WTC11 (cell line): ENCODE results near the gene ZP4. TPM values are rescaled to one million over a fixed set of nuclear protein-coding genes. Genes with fewer than 3 reads are reported as not detected.

ENCODE experiments used
- ATAC-seq: fragments of 200-7000 bp; cut with Tn5 transposase; 2 replicates; pipeline ENCODE4 v1.10.0; 2021; ENCODE audit warnings: mild to moderate bottlenecking, moderate library complexity
- CTCF ChIA-PET: fragments of 300-600 bp; sonication (Branson Sonifier 250); formaldehyde crosslinking; loops from one replicate; lab custom pipeline; 2021; ENCODE audit warnings: antibody characterized with exemption; lab: Charles Lee
- POLR2A ChIA-PET: fragments of 350-600 bp; sonication (Branson Sonifier 250); formaldehyde crosslinking; loops from one replicate; lab custom pipeline; 2021; ENCODE audit warnings: antibody characterized with exemption; lab: Charles Lee
- DNase-seq: peaks from one replicate; pipeline ENCODE4 v3.0.0; 2021; ENCODE audit warnings: low spot score
- H3K27ac Mint-ChIP-seq: 2 replicates; pipeline ENCODE4 v1.8.0; 2021; ENCODE audit warnings: mixed read lengths
- H3K27me3 Mint-ChIP-seq: 2 replicates; pipeline ENCODE4 v1.8.0; 2021; ENCODE audit warnings: low read depth, mild to moderate bottlenecking, moderate library complexity, mixed read lengths
- H3K36me3 Mint-ChIP-seq: 2 replicates; pipeline ENCODE4 v1.8.0; 2021; ENCODE audit warnings: mixed read lengths
- H3K4me1 Mint-ChIP-seq: 2 replicates; pipeline ENCODE4 v1.8.0; 2022; ENCODE audit warnings: mixed read lengths
- H3K4me3 Mint-ChIP-seq: 2 replicates; pipeline ENCODE4 v1.8.0; 2021; ENCODE audit warnings: mild to moderate bottlenecking, moderate library complexity, mixed read lengths
- H3K9me3 Mint-ChIP-seq: 2 replicates; pipeline ENCODE4 v1.8.0; 2021; ENCODE audit warnings: mixed read lengths
- CREM ChIP-seq: sonication (generic); formaldehyde crosslinking; IDR thresholded peaks from 2 replicates; pipeline ENCODE4 v1.8.1; 2022; ENCODE audit warnings: mild to moderate bottlenecking, missing genetic modification reagents, moderate library complexity
- EMX1 ChIP-seq: fragments of 250-450 bp; sonication (Bioruptor Pico); IDR thresholded peaks from 2 replicates; pipeline ENCODE4 v1.8.0; 2021; ENCODE audit warnings: mild to moderate bottlenecking
- ESRRA ChIP-seq: sonication (generic); formaldehyde crosslinking; IDR thresholded peaks from 2 replicates; pipeline ENCODE4 v1.8.1; 2022; ENCODE audit warnings: mild to moderate bottlenecking, missing genetic modification reagents, borderline replicate concordance
- ETV6 ChIP-seq: sonication (generic); formaldehyde crosslinking; IDR thresholded peaks from 2 replicates; pipeline ENCODE4 v1.8.1; 2022; ENCODE audit warnings: mild to moderate bottlenecking, missing genetic modification reagents
- MYBL2 ChIP-seq: sonication (generic); formaldehyde crosslinking; IDR thresholded peaks from 2 replicates; pipeline ENCODE4 v1.8.1; 2023; ENCODE audit warnings: mild to moderate bottlenecking, moderate library complexity, missing genetic modification reagents
- SMAD4 ChIP-seq: sonication (generic); formaldehyde crosslinking; IDR thresholded peaks from 2 replicates; pipeline ENCODE4 v1.8.0; 2022; ENCODE audit warnings: mild to moderate bottlenecking, missing genetic modification reagents
- STAT6 ChIP-seq: sonication (generic); formaldehyde crosslinking; conservative IDR thresholded peaks from 2 replicates; pipeline ENCODE4 v1.8.1; 2023; ENCODE audit warnings: mild to moderate bottlenecking, low read depth, missing genetic modification reagents, moderate library complexity
- TP53 ChIP-seq: sonication (generic); formaldehyde crosslinking; IDR thresholded peaks from 2 replicates; pipeline ENCODE4 v1.8.1; 2023; ENCODE audit warnings: mild to moderate bottlenecking, missing genetic modification reagents
- ZNF121 ChIP-seq: sonication (generic); formaldehyde crosslinking; IDR thresholded peaks from 2 replicates; pipeline ENCODE4 v1.8.0; 2023; ENCODE audit warnings: missing genetic modification reagents
- ZNF232 ChIP-seq: sonication (generic); formaldehyde crosslinking; IDR thresholded peaks from 2 replicates; pipeline ENCODE4 v1.8.0; 2022; ENCODE audit warnings: mild to moderate bottlenecking, missing genetic modification reagents
- ZNF263 ChIP-seq: sonication (generic); formaldehyde crosslinking; IDR thresholded peaks from 2 replicates; pipeline ENCODE4 v1.8.1; 2022; ENCODE audit warnings: low read depth, mild to moderate bottlenecking, moderate library complexity, missing genetic modification reagents
- total RNA-seq: library from RNA; stranded (reverse); gene quantifications from 3 replicates; pipeline ENCODE4 v1.2.3, GENCODE V29; 2021
- TF ChIP-seq, protein P1 (sequence below): sonication (generic); formaldehyde crosslinking; IDR thresholded peaks from 2 replicates; pipeline ENCODE4 v1.8.1; 2023; ENCODE audit warnings: mild to moderate bottlenecking, missing genetic modification reagents, borderline replicate concordance
- TF ChIP-seq, protein P2 (sequence below): fragments of 250-450 bp; sonication (Bioruptor Pico); IDR thresholded peaks from 2 replicates; pipeline ENCODE4 v1.9.0; 2021; ENCODE audit warnings: mild to moderate bottlenecking
- TF ChIP-seq, protein P3 (sequence below): sonication (generic); formaldehyde crosslinking; IDR thresholded peaks from 2 replicates; pipeline ENCODE4 v1.8.0; 2022; ENCODE audit warnings: mild to moderate bottlenecking, missing genetic modification reagents
- TF ChIP-seq, protein P4 (sequence below): sonication (generic); formaldehyde crosslinking; IDR thresholded peaks from 2 replicates; pipeline ENCODE4 v1.8.1; 2023; ENCODE audit warnings: mild to moderate bottlenecking, moderate library complexity, missing genetic modification reagents

Gene ZP4
- total RNA-seq, 1 experiment from 2014 or later: not detected

DNA sequence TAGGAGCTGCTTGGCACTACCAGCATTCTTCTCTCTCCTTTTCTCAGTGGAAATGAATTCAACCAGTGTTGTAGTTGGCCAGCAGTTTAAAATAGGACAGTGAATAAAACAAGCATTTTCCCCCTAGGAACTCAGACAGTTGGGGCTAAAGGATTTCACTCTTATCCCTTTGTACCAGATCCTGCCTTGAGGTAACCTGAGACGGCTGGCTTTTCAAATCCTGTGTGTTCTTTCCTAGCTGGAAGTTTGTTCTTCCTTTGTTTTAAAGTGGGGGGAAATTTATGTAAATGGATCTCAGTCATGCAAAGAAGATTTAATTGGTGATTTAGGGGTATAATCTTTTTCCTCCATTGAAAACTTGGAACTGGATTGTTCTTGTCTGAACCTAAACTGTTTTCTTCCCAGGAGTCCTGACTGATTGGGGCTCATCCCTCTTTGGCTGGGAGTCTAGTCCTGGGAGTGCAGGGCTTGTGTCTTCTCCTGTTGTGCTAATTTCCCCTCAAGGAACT is 23.3 kb downstream of the ZP4 start:
- Mint-ChIP-seq H3K4me1 (peaks cover 31% of the 10 kb centered on the region), H3K9me3 (peaks cover 10% of the 10 kb centered on the region), H3K27me3 (peaks cover 14% of the 10 kb centered on the region), H3K36me3 (no peaks in the 10 kb centered on the region; the same call in 1 of the 2 replicates), H3K27ac (peak overlapping the region; percentile 91), H3K4me3 (no peak overlapping the region)
- TF ChIP-seq STAT6 (CRISPR knock-in tag) (no peak), SMAD4 (no peak), ESRRA (no peak), ZNF263 (CRISPR knock-in tag) (no peak), EMX1 (no peak), ZNF232 (CRISPR knock-in tag) (no peak), ETV6 (CRISPR knock-in tag) (no peak)
- TF ChIP-seq, protein P1, sequence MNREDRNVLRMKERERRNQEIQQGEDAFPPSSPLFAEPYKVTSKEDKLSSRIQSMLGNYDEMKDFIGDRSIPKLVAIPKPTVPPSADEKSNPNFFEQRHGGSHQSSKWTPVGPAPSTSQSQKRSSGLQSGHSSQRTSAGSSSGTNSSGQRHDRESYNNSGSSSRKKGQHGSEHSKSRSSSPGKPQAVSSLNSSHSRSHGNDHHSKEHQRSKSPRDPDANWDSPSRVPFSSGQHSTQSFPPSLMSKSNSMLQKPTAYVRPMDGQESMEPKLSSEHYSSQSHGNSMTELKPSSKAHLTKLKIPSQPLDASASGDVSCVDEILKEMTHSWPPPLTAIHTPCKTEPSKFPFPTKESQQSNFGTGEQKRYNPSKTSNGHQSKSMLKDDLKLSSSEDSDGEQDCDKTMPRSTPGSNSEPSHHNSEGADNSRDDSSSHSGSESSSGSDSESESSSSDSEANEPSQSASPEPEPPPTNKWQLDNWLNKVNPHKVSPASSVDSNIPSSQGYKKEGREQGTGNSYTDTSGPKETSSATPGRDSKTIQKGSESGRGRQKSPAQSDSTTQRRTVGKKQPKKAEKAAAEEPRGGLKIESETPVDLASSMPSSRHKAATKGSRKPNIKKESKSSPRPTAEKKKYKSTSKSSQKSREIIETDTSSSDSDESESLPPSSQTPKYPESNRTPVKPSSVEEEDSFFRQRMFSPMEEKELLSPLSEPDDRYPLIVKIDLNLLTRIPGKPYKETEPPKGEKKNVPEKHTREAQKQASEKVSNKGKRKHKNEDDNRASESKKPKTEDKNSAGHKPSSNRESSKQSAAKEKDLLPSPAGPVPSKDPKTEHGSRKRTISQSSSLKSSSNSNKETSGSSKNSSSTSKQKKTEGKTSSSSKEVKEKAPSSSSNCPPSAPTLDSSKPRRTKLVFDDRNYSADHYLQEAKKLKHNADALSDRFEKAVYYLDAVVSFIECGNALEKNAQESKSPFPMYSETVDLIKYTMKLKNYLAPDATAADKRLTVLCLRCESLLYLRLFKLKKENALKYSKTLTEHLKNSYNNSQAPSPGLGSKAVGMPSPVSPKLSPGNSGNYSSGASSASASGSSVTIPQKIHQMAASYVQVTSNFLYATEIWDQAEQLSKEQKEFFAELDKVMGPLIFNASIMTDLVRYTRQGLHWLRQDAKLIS (CRISPR knock-in tag): no peak
- POLR2A ChIA-PET: no interaction called here
- ATAC-seq: peak; percentile 54
- CTCF ChIA-PET: interaction anchor here (1.0 kb wide), 1 partner anchor 16 kb away, joined by 6 read pairs; no protein-coding TSS in a partner anchor
- DNase-seq: no peak

GRCh38 chr1:237864338-237865244 is 26.1 kb downstream of the ZP4 start:
- ChIA-PET CTCF (interaction anchor here (0.6 to 5.2 kb wide), 58 partner anchors 10 to 1250 kb away, joined by 3 to 77 read pairs (median 4); partner anchors contain the start of gene ZP4), POLR2A (no interaction called here)
- peaks cover 28% of the 10 kb centered on the region for H3K4me1 Mint-ChIP-seq
- DNase-seq (peak; percentile 86), ATAC-seq (peak; percentile 87)
- peaks cover 14% of the 10 kb centered on the region for H3K27me3 Mint-ChIP-seq
- H3K36me3 Mint-ChIP-seq: no peaks in the 10 kb centered on the region; the same call in 1 of the 2 replicates
- no peak overlapping the region for H3K27ac Mint-ChIP-seq
- H3K4me3 Mint-ChIP-seq: no peak overlapping the region
- H3K9me3 Mint-ChIP-seq: no peaks in the 10 kb centered on the region
- no peak for TF ChIP-seq ESRRA
- TF ChIP-seq, protein P2, sequence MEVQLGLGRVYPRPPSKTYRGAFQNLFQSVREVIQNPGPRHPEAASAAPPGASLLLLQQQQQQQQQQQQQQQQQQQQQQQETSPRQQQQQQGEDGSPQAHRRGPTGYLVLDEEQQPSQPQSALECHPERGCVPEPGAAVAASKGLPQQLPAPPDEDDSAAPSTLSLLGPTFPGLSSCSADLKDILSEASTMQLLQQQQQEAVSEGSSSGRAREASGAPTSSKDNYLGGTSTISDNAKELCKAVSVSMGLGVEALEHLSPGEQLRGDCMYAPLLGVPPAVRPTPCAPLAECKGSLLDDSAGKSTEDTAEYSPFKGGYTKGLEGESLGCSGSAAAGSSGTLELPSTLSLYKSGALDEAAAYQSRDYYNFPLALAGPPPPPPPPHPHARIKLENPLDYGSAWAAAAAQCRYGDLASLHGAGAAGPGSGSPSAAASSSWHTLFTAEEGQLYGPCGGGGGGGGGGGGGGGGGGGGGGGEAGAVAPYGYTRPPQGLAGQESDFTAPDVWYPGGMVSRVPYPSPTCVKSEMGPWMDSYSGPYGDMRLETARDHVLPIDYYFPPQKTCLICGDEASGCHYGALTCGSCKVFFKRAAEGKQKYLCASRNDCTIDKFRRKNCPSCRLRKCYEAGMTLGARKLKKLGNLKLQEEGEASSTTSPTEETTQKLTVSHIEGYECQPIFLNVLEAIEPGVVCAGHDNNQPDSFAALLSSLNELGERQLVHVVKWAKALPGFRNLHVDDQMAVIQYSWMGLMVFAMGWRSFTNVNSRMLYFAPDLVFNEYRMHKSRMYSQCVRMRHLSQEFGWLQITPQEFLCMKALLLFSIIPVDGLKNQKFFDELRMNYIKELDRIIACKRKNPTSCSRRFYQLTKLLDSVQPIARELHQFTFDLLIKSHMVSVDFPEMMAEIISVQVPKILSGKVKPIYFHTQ (CRISPR knock-in tag): no peak
- TF ChIP-seq, protein P3, sequence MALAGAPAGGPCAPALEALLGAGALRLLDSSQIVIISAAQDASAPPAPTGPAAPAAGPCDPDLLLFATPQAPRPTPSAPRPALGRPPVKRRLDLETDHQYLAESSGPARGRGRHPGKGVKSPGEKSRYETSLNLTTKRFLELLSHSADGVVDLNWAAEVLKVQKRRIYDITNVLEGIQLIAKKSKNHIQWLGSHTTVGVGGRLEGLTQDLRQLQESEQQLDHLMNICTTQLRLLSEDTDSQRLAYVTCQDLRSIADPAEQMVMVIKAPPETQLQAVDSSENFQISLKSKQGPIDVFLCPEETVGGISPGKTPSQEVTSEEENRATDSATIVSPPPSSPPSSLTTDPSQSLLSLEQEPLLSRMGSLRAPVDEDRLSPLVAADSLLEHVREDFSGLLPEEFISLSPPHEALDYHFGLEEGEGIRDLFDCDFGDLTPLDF (CRISPR knock-in tag): 0 out of 2 replicates have a peak, but pooled peaks have one; percentile 58
- 0 out of 2 replicates have a peak, but pooled peaks have one; percentile 47 for TF ChIP-seq ZNF121 (CRISPR knock-in tag)
- TF ChIP-seq, protein P1 (CRISPR knock-in tag): 0 out of 2 replicates have a peak, but pooled peaks have one; percentile 62
- 0 out of 2 replicates have a peak, but pooled peaks have one; percentile 66 for TF ChIP-seq CREM (CRISPR knock-in tag)
- no peak for TF ChIP-seq SMAD4
- TF ChIP-seq, protein P4, sequence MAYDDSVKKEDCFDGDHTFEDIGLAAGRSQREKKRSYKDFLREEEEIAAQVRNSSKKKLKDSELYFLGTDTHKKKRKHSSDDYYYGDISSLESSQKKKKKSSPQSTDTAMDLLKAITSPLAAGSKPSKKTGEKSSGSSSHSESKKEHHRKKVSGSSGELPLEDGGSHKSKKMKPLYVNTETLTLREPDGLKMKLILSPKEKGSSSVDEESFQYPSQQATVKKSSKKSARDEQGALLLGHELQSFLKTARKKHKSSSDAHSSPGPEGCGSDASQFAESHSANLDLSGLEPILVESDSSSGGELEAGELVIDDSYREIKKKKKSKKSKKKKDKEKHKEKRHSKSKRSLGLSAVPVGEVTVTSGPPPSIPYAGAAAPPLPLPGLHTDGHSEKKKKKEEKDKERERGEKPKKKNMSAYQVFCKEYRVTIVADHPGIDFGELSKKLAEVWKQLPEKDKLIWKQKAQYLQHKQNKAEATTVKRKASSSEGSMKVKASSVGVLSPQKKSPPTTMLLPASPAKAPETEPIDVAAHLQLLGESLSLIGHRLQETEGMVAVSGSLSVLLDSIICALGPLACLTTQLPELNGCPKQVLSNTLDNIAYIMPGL: peak; percentile 77; the same call in 1 of the 2 replicates
- TF ChIP-seq TP53 (CRISPR knock-in tag): peak; percentile 49; the same call in 1 of the 2 replicates
- 0 out of 2 replicates have a peak, but pooled peaks have one; percentile 50 for TF ChIP-seq MYBL2
